Prostate gland (tissue), 2 donors: Measurements from ENCODE around the gene SYT7. TPM values are rescaled to one million over a fixed set of nuclear protein-coding genes. Genes with fewer than 3 reads are reported as not detected.

ENCODE experiments used
- DNase-seq: peaks from one replicate; pipeline ENCODE4 v3.0.0-alpha.2; 2019; ENCODE audit warnings: low spot score
- H3K27ac ChIP-seq, 2 donors: fragments of 200-600 bp; sonication (generic); 2 replicates each; pipeline ENCODE4 v1.5.1; 2017 to 2019
- H3K27me3 ChIP-seq: fragments of 200-600 bp; sonication (generic); replicated peaks from 2 replicates; pipeline ENCODE4 v1.5.1; 2019; ENCODE audit not compliant: insufficient read depth
- H3K36me3 ChIP-seq, 2 donors: fragments of 200-600 bp; sonication (generic); 1 replicate in 1 of 2; 2 replicates in 1 of 2; pipeline versions ENCODE4 v1.5.1 to v1.8.1; 2017 to 2019
- H3K4me1 ChIP-seq: fragments of 200-600 bp; sonication (generic); replicated peaks from 2 replicates; pipeline ENCODE4 v1.5.1; 2019
- H3K4me3 ChIP-seq, 2 donors: fragments of 200-600 bp; sonication (generic); 2 replicates each; pipeline ENCODE4 v1.5.1; 2017 to 2019
- H3K9me3 ChIP-seq: fragments of 200-600 bp; sonication (generic); 2 replicates; pipeline ENCODE4 v1.5.1; 2017
- POLR2A ChIP-seq: fragments of 450-650 bp; IDR thresholded peaks from one replicate; pipeline ENCODE4 v1.6.1; 2016; ENCODE audit warnings: antibody characterized with exemption, mild to moderate bottlenecking
- POLR2AphosphoS5 ChIP-seq: sonication (generic); formaldehyde crosslinking; IDR thresholded peaks from one replicate; pipeline ENCODE4 v1.6.1; 2017; ENCODE audit warnings: antibody characterized with exemption
- WGBS: methylation state at CpG from one replicate; pipeline ENCODE4 v1.1.5; 2018; 5-methylcytosine and 5-hydroxymethylcytosine counted together
- intact Hi-C: fragments of 100-400 bp; cut with DNase I; formaldehyde crosslinking; loops from one replicate; pipeline ENCODE4 v1.14.2; 2022
- total RNA-seq, 2 donors: library from RNA; depleted of rRNA; stranded (reverse); fragments of >200 nt; gene quantifications; one replicate each; pipeline ENCODE4 v1.1.0, GENCODE V29; 2016
- TF ChIP-seq, protein P1 (sequence below), 4 experiments: fragments of 200-600 bp in 2 of 4; fragments of 450-650 bp in 2 of 4; sonication (generic) in 2 of 4; IDR thresholded peaks; 1 replicate in 3 of 4; 2 replicates in 1 of 4; pipeline ENCODE4 v1.5.1; 2016 to 2019; ENCODE audit warnings: antibody characterized with exemption in 4 of 4, mild to moderate bottlenecking in 2 of 4, moderate library complexity in 2 of 4

SYT7 gene
- total RNA-seq, 2 donors from 2014 or later: 114 to 199 TPM

GRCh38 chr11:61507012-61507768 is 73.7 kb downstream of the SYT7 start:
- no peaks in the 10 kb centered on the region for H3K4me1 ChIP-seq
- TF ChIP-seq POLR2AphosphoS5 (no peak), POLR2A (no peak)
- TF ChIP-seq, protein P1, sequence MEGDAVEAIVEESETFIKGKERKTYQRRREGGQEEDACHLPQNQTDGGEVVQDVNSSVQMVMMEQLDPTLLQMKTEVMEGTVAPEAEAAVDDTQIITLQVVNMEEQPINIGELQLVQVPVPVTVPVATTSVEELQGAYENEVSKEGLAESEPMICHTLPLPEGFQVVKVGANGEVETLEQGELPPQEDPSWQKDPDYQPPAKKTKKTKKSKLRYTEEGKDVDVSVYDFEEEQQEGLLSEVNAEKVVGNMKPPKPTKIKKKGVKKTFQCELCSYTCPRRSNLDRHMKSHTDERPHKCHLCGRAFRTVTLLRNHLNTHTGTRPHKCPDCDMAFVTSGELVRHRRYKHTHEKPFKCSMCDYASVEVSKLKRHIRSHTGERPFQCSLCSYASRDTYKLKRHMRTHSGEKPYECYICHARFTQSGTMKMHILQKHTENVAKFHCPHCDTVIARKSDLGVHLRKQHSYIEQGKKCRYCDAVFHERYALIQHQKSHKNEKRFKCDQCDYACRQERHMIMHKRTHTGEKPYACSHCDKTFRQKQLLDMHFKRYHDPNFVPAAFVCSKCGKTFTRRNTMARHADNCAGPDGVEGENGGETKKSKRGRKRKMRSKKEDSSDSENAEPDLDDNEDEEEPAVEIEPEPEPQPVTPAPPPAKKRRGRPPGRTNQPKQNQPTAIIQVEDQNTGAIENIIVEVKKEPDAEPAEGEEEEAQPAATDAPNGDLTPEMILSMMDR (IDR thresholded peaks at IDR 0.05): no peak
- H3K9me3 ChIP-seq: no peaks in the 10 kb centered on the region
- intact Hi-C loops: no loop called here
- DNase-seq: no peak
- H3K4me3 ChIP-seq: no peak overlapping the region
- no peaks in the 10 kb centered on the region for H3K36me3 ChIP-seq
- H3K27ac ChIP-seq: no peak overlapping the region
- 61% methylated on average over 14 of the region's 14 CpGs for WGBS
- H3K27me3 ChIP-seq: no peaks in the 10 kb centered on the region

DNA sequence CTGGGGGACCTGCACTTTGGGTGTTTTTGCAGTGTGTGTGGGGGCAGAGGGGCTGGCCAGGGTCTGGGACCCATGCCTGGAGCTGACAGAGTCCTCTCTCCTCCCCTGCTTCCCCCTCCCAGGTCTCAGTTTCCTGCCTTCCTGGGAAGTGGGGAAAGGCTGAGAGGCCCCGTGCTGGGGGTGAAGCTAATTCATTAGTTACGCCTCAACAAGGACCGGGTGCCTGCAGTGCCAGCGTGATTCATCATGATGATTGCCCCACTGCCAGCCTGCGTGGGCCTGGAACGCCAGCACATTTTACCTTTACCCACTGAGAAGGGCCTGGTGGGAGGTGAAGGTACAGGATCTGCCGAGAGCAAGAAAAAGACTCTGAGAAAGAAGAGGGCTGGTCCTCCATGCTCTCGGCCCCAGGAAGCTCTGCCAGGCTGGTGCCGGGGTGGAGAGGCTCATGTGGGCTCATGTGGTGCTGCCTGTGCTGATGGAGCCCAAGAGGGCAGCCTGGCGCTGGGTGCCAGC is 75.2 kb downstream of the SYT7 start:
- H3K36me3 ChIP-seq: no peaks in the 10 kb centered on the region
- no peak overlapping the region for H3K27ac ChIP-seq
- H3K9me3 ChIP-seq: no peaks in the 10 kb centered on the region
- intact Hi-C loops: no loop called here
- no peak for DNase-seq
- H3K4me3 ChIP-seq: no peak overlapping the region
- 66% methylated on average over 10 of the region's 10 CpGs for WGBS
- no peaks in the 10 kb centered on the region for H3K27me3 ChIP-seq
- TF ChIP-seq POLR2AphosphoS5 (no peak), POLR2A (no peak)
- no peaks in the 10 kb centered on the region for H3K4me1 ChIP-seq

DNA sequence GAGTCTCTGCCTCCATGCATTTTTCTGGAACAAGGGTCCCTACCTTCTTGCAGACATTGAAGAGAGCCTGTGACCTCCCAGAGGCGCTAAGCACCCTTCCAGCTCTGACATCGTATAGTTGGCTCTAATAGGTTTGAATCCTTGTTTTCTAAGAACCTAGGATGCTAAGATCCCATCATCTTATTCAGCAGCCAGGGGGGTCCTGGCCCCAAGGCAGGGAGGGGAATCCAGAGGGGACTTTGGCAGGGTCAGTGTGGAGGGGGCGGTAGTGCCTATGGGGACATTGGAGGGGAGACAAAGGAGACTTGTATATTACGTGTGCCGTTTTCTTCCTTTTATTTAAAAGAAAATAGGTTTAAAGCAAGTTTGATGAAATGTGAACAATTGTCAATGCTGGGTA is 75.8 kb downstream of the SYT7 start:
- H3K27me3 ChIP-seq: no peaks in the 10 kb centered on the region
- no peaks in the 10 kb centered on the region for H3K36me3 ChIP-seq
- no peak overlapping the region for H3K4me3 ChIP-seq
- WGBS: 86% methylated on average over 5 of the region's 5 CpGs
- no peak for DNase-seq
- intact Hi-C loops: no loop called here
- TF ChIP-seq POLR2A: no peak
- TF ChIP-seq, protein P1 (IDR thresholded peaks at IDR 0.05): no peak
- H3K4me1 ChIP-seq: no peaks in the 10 kb centered on the region
- no peaks in the 10 kb centered on the region for H3K9me3 ChIP-seq
- H3K27ac ChIP-seq: no peak overlapping the region

GRCh38 chr11:61503135-61503770 is 77.6 kb downstream of the SYT7 start:
- H3K4me3 ChIP-seq: no peak overlapping the region
- H3K9me3 ChIP-seq: no peaks in the 10 kb centered on the region
- no peak for DNase-seq
- H3K27ac ChIP-seq: no peak overlapping the region
- WGBS: 74% methylated on average over 8 of the region's 8 CpGs
- H3K36me3 ChIP-seq: no peaks in the 10 kb centered on the region
- no peaks in the 10 kb centered on the region for H3K27me3 ChIP-seq
- no peaks in the 10 kb centered on the region for H3K4me1 ChIP-seq
- intact Hi-C loops: no loop called here
- TF ChIP-seq POLR2A (no peak), POLR2AphosphoS5 (no peak)
- TF ChIP-seq, protein P1 (IDR thresholded peaks at IDR 0.05): no peak

- Histone ChIP-seq H3K27me3 (no peaks in the 10 kb centered on the region), H3K36me3 (no peaks in the 10 kb centered on the region), H3K4me3 (no peak overlapping the region), H3K9me3 (no peaks in the 10 kb centered on the region), H3K27ac (no peak overlapping the region), H3K4me1 (no peaks in the 10 kb centered on the region)
- TF ChIP-seq POLR2AphosphoS5 (no peak), POLR2A (no peak)
- TF ChIP-seq, protein P1 (IDR thresholded peaks at IDR 0.05): no peak
- intact Hi-C loops: no loop called here
- WGBS: 75% methylated on average over 1 of the region's 1 CpG
- DNase-seq: no peak
These were observed 78.4 kb downstream of the SYT7 start for GRCh38 chr11:61502522-61502921.
